Fibroblast of skin of back (primary cell): ENCODE measurements around the gene HTR3C.

Experiments
- DNase-seq: peaks from one replicate; pipeline ENCODE4 v3.0.0-alpha.2; 2013

HTR3C gene

GRCh38 chr3:184096811-184097383 lies 44.0 kb downstream of the HTR3C start, which contains the start of gene HTR3E:
Gene HTR3E, plus strand, starts transcription at chr3:184097064. Its CDS starts 466 bp downstream, at chr3:184097530.
- no peak for DNase-seq

- no peak for DNase-seq
These were observed 44.7 kb downstream of the HTR3C start for GRCh38 chr3:184097556-184097955.

GRCh38 chr3:184099806-184100686 lies 47.2 kb downstream of the HTR3C start:
- no peak for DNase-seq
